Occipital lobe (tissue), 2 donors: ENCODE results near the gene PRPH2. TPM values are rescaled to one million over a fixed set of nuclear protein-coding genes. Genes with fewer than 3 reads are reported as not detected.
A peak's percentile ranks its signal among the peaks of the same experiment; 100 is the strongest.

ENCODE experiments used
- DNase-seq: peaks from one replicate; lab custom pipeline; 2025; lab: John Stamatoyannopoulos, UW
- total RNA-seq: library from RNA; depleted of rRNA; stranded (reverse); fragments of >200 nt; gene quantifications from one replicate; pipeline ENCODE4 v1.2.3, GENCODE V29; 2014

PRPH2 gene, protein sequence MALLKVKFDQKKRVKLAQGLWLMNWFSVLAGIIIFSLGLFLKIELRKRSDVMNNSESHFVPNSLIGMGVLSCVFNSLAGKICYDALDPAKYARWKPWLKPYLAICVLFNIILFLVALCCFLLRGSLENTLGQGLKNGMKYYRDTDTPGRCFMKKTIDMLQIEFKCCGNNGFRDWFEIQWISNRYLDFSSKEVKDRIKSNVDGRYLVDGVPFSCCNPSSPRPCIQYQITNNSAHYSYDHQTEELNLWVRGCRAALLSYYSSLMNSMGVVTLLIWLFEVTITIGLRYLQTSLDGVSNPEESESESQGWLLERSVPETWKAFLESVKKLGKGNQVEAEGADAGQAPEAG
- total RNA-seq: 5.0 TPM

DNA sequence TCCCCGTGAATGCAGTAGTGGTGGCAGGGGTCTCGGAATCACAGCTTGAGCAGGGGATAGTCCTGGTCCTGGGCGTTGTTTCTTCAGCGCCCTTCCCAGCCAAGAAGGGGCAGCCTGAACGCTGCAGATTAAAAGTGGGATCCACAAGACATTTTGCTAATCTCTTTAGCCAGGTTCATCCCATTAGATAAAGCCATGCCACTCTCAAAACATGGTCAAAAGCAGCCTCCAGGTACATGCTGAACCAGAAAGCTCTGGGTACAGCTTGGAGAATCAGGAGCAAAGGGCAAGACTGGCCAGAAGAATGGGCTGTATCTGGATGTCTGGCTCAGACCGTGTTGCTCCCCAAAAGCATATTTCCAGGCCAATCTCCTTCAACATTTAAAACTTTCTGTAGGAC is at the start of gene PRPH2:
TSS of gene PRPH2 (minus strand) at position 101 of the 400 bp plus-strand sequence. CDS start 263 bp downstream, outside the sequence.
- DNase-seq: no peak

DNA sequence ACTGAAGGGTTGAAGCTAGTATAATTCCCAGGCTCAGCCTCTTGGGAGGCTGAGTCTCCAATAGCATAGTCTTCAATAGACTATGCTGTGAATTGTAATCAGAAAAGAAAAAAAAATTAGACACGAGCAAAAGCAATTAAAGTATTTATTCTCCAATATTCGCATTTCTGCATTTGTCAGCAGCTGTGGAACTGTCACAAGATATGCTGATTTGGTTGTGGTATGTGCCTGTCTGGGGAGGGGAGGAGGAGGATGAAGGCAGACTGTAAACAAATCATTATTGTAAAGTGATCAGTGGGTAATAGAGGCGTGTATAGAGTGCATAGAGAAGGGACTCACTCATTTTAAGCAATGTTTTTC is 49.3 kb upstream of the PRPH2 start:
- DNase-seq: no peak

DNA sequence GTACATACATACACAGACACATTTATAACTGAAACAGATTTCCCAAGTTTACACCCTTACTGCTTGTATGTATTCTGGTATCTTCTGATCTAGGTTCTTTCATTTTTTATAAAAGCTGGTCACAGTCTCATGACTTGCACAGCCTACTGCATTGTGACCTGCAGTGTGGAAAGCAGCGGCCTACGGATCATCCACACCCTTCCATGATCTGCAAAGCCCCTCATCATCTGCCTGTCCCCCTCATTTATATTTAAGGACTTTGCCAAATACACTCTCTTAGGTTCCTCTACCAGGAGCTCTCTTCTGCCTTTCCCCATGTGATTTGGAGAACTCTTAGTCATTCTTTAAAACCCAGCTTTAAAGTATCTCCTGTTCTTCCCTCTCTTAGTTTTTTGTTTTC is 47.4 kb upstream of the PRPH2 start:
- no peak for DNase-seq

DNA sequence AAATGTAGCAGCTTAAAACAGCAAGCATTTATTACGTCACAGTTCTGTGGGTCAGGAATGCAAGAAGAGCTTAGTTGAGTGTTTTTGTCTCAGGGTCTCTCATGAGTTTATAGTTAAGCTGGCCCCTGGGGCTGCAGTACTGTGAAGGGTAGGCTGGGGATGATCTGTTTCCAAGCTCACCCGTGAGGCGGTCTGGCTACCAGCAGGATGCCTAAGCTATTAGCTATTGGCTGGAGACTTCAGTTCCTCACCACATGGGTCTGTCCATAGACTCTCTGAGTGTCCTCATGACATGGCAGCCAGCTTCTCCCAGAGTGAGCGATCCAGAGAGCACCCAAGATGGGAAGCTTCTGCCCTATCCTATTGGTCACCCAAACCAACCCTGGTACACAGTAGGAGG is 46.7 kb upstream of the PRPH2 start:
- DNase-seq: no peak

DNA sequence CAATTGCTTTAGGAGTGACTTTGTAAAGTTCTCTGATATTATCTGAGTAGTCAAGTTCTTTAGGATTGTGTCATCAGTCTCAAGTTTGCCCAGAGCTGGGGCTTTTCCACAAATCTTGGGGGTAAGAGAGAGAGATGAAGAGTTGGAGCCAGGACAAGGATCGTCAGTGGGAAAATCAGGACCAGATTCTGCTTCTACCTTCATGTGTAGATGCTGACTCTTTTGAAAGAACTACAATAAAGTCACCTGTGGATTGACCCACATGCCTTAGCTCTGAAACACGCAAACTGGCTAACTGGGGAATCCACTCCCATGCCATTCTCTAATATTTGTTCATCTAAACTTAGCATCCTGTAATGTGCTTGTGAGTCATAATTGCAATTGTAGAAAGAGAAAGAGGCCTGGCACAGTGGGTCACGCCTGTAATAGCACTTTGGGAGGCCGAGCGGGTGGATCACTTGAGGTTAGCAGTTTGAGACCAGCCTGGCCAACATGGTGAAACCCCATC is 43.8 kb upstream of the PRPH2 start:
- DNase-seq: no peak

DNA sequence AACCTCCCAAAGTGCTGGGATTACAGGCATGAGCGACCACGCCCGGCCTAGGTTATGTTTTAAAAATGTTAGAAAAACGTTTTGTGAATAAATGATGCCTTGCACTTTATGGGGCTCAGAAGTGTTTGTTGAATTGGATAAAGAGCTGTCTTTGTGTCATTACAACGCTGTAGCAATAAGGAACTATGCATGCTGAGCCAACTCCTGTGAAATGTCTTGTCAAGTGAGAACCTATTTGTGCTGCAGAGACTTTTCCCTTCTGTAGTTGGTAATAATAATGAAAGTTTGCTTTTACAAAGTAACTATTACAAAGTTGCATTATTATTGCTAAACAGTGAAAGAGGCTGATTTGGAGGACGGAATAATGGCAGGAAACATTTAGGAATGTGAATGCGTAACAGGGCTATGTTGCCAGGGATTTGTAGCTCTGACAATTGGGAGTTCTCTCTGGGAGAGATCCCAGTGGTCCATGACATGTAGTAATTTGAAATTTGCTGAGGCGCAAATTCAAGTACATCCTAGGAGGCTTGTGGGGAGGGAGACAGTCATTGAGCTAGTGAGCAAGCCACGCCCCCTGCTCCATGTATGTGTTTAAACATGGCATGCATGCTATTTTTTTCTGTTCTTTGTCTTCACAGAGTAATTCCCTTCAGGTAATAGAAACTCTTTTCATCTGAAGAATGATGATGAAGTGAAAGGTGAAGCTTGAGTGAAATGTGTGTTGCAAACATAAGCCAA is 42.7 kb upstream of the PRPH2 start:
- DNase-seq: no peak

DNA sequence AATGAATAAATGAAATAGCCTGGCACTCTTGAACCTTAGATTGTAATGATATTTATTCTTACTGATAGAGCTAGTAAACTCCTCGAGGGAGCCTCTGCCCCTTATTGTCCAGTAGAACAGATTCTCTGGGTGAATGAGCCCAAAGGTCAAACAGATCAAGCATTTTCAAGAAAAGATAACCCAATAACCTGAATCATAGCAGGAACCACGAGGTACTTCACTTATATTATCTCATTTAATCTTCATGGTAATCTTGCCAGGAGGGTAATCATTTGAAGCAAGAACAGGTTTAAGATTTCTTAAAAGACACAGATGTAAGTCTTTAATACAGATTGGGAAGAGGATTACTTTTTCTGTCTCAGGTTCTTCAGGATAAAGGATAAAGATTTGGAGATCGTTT is 40.6 kb upstream of the PRPH2 start:
- no peak for DNase-seq

DNA sequence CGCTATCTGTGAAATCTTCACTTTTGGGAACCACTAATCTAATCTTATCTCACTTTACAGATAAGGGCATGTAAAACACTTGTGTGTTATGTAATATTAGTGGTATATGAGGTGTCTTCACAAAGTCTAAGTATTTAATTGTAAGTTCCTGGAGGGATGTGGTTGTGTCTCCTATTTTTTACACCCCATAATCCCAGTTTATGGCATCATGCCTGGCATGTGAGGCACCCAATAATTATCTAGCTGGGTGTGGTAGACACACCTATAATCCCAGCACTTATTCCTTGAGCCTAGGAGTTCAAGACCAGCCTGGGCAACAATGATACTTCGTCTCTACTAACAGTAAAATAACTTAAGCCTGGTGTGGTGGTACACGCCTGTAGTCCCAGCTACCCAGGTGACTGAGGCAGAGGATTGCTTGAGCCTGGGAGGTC is 40.0 kb upstream of the PRPH2 start:
- no peak for DNase-seq

DNA sequence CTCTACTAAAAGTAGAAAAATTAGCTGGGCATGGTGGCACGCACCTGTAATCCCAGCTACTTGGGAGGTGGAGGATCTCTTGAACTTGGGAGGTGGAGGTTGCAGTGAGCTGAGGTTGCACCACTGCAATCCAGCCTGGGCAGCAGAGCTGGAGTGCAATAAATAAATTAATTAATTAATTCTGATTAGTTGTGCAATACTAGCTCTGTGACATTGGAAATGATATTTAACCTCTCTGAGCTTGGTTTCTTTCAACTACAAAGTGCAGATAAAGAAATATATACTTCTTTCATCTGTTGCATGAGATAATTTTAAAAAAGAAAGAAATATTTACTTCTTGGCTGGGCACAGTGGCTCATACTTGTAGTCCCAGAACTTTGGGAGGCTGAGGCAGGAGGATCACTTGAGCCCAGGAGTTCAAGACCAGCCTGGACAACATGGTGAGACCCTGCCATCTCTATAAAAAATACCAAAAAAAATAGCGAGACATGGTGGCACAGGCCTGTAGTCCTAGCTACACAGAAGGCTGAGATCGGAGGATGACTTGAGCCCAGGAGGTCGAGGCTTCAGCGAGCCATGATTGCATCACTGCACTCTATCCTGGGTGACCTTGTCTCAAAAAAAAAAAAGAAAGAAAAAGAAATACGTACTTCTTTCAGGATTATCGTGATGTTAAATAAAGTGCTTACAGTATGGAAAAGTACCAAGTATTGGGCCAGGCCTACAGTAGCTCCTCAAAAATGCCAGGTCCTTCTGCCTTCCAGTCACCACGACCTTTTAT is 39.1 kb upstream of the PRPH2 start:
- DNase-seq: no peak

DNA sequence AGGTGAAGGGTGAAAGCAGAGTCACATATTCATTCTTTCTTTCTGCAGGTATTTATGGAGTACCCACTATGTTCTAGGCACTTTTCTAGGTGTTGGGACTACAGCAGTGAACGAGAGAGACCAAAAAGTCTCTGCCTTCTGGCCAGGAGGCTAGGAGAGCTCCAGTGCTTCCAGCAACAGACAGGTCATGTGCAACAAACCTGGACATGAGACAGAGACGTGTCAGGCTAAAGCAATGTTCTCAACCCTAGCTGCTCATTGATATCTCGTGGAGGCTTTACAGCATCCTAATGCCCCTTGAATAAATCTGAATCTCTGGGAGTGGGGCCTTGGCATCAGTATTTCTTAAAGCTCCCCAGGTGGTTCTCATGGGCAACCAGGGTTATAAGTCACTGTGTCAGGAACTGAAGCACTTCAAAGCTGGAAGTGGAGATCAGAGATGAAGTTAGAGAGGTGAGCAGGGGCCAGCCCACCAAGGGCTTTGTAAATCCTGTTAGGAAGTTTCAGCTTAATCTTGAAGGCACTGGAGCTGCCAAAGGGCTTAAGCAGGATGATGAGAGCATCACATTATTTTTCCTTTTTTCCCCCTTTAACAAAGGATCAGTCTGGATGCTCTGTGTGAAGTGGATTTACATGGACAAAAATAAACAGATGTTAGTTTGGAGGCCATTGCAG is 36.5 kb upstream of the PRPH2 start:
- no peak for DNase-seq

DNA sequence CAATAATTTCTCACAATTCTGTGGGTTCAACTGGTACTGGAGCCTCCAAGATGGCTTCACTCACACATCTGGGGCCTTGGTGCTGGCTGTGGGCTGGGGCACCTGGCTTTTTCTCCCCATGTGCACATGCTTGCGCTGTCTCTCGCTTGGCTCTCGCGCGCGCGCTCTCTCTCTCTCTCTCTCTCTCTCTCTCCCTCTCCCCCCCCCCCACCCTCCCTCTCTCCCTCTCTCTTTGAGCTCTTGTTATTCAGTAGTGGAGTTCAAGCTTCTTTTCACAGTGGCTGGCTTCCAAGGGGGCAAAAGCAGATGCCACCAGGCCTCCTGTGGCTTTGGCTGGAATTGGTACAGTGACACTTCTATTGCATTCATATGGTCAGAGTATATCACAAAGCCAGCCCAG is 34.3 kb upstream of the PRPH2 start:
- DNase-seq: no peak

DNA sequence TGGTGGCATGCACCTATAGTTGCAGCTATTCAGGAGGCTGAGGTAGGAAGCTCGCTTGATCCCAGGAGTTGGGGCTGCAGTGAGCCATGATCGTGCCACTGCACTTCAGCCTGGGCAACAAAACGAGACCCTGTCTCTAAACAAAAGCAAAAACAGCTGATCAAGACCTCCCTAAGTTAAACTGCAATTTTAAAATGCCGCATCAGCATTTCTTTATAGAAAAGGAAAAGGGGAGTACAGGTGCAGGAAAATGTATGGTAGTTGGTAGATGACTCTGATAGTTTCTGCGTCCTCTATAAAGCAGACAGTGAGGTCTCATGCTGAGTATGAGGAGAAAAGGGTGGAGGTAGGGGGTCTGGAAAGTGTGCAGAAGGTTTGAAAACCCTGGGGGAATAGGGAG is 32.4 kb upstream of the PRPH2 start:
- DNase-seq: no peak

DNA sequence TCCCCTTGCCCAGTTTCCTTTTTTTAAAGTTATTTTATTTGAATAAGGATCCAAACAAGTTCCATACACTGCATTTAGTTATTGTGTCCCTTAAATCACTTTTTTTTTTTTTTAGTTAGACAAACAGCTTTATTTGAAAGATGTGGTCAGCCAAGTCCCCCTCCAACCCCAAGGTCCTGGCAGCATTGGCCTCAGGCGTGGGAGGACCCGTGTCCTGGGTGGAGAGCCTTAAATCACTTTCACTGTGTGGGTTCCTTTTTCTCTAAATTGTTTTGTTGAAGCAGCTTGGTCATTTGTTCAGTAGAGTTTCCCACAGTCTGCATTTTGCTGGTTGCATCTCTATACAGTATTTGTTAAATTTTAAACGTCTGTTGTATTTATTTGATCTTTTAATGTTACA is 28.7 kb upstream of the PRPH2 start:
- DNase-seq: no peak

DNA sequence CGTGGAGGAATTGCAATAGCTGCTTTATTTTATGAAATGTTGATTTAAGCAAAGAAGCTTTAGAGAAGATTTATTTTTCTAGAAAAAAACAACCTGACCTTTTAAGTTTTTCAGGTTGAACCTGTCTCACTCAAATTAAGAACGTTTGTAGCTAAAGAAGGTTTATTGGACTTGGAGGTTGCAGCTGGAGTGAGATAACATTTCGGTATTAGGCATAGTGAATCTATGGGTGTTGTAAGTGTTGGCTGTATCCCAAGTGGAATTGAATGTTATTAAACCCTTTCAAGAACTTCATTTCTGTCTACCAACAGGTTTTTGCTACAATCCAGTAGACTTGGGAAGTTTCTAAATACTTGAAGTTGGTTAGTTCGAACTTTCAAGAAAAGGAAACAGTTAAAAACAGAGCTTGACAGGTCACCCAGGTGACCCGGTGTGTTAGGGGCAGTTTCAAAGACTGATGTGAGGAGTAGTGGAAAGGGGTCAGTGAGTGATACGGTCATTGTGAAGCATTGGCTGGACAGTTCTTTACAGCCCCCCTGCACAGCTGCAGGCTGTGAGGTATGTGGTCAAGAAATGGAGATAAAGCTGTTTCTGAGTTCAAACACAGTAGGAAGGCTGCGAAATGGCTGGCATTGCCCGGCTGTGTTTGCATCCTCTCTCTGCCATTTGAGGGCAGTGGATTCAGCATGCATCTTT is 26.0 kb upstream of the PRPH2 start:
- DNase-seq: no peak

DNA sequence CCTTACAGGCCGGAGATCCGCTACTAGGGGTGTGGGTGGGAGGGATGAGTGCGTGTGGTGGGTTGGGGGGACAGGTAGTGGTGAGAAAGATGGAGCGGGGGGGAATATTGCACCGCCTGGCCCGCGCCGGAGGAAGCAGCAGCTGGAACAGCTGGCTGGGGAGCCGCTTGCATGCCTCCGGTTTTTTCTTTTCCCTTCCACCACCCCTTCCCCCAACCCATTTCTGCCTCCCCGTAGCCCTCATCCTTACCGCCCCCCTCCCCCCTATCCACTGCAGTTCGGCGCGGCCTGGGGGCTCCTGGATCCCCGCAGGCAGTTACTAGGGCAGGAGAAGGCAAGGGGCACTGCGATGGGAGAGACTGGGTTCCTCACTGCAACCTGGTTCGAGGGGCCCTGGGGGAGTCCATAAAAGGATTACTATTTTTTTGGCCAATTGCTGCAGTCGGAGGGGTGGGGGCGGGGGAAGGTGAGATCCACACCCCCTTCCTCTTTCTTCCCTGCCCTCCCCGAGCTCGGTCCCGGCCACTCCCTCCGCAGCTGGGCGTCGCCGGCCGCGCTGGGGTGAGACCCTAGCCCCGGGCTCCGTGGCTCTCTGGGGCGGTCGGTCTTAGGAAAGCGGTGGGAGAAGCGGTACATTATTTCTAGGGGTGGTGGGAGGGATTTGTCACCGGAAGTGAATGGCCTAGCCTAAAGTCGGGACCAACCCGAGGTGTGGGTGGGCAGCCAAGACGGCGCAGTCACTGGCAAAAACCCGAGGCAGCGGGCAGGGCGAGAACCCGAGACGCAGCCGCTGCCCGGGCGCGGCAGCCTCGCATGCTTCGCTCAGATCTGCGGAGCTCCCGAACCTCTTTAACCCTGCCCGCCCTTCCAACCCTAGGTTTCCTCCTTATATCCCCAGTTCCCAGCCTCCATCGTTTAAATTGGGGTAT is 24.3 kb upstream of the PRPH2 start:
- DNase-seq: peak; percentile 77

DNA sequence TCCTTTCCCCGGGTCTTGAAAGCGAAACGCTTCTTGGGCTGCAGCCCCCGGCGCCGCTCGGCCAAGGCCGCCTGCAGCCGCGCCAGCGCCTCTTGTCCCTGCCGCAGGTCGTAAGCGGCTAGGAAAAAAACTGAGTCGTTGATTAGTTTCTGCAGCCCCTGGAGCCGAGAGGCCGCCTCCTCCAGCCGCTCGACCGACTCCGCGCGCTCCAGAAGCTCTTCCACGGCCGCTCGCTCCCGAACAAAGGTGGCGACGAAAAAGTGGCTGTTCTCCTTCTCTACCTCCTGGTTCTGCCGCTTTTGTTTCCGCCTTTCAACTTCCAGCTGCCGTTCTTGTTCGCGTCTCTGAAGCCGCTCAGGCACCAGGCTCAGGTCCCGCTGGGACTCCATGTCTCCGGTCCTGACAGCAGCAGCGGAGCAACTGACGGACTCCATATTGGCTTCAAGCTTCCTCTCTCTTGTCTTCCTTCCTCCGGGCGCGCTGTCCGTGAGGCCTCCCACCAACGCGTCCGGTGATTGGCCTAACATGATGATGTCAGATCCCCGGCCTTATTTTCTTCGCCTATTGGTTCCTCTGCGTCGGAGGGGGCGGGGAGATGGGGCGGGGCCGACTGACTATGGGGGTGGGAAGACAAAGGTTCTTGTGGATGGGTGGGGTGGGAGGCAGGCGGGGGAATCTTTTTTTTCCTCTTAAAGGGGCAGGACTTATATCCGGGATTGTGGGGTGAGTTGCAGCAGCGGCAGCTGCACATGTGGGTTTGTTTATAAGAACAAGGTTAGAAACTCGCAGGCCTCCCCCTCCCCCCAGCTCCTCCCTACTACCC is 23.5 kb upstream of the PRPH2 start, which contains the start of gene TBCC:
TSS of gene TBCC (minus strand) at position 464 of the 823 bp plus-strand sequence. CDS start at position 434, 30 bp downstream.
- DNase-seq: peak; percentile 99

DNA sequence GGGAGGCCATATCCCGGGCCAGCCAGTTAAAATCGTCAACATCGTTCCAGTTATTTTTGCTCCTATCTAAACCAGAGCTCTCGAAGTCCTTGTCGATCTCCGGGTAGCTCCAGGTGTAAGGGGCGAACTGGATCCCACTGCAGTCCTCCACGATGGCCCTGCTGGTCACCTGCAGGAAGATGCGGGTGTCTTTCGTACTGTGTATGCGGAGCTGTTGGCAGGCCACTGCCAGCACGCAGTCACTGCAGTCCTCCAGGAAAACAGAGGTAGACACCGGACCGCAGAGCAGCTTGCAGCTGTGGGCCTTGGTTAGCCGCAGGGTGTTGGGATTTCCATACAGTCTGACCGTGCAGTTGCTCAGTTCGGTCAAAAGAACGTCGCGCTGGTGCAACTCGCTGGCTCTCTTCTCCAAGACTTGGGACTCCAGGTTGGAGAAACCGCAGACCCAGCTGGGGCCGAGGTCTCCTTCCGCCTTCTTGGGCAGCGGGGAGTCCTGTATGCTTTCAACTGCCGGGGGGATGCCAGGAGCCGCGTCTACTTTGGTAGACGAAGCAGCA is 22.8 kb upstream of the PRPH2 start:
- peak; percentile 24 for DNase-seq

DNA sequence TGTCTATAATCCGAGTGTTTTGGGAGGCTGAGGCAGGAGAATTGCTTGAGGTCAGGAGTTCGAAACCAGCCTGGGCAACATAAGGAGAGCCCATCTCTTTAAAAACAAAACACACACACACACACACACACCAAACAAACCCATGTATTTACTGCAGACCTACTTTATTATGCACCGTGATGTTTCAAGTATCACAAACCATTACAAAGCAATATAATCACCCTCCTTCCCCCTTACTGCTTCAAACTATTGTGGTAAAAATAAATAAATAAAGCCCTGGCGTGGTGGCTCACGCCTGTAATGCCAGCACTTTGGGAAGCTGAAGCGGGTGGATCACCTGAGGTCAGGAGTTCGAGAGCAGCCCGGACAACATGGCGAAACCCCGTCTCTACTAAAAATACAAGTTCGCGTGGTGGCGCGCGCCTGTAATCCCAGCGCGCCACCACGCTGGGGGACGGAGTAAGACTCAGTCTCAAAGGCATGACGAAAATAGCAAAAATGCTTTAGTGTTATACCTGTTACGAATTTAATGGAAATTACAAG is 22.0 kb upstream of the PRPH2 start:
- DNase-seq: no peak
